Smooth muscle cell of the brain vasculature (primary cell): ENCODE results near the gene COX6B2.

Experiments used
- DNase-seq: peaks from one replicate; pipeline ENCODE4 v3.0.0-alpha.2; 2012; ENCODE audit warnings: low read depth, low spot score

COX6B2 gene

GRCh38 chr19:55383279-55384130, 29.0 kb upstream of the COX6B2 start:
- no peak for DNase-seq

GRCh38 chr19:55382522-55383054, 28.1 kb upstream of the COX6B2 start:
- no peak for DNase-seq

- no peak for DNase-seq
These were observed 27.5 kb upstream of the COX6B2 start for GRCh38 chr19:55382013-55382412.

GRCh38 chr19:55379174-55379573, 24.7 kb upstream of the COX6B2 start:
- no peak for DNase-seq

GRCh38 chr19:55377356-55378131, 23.0 kb upstream of the COX6B2 start:
- DNase-seq: no peak

GRCh38 chr19:55376241-55376933, 21.9 kb upstream of the COX6B2 start, which contains the start of gene TMEM190:
Gene TMEM190 (plus strand): TSS chr19:55376826. CDS start chr19:55376854, 28 bp downstream.
- DNase-seq: no peak

- DNase-seq: no peak
These were observed 19.7 kb upstream of the COX6B2 start for GRCh38 chr19:55373993-55374757.

- DNase-seq: no peak
These were observed 18.9 kb upstream of the COX6B2 start for GRCh38 chr19:55373306-55373992.

GRCh38 chr19:55372316-55373081, 18.0 kb upstream of the COX6B2 start:
- no peak for DNase-seq

GRCh38 chr19:55370305-55370988, 15.9 kb upstream of the COX6B2 start, which contains the start of gene IL11:
Gene IL11 (minus strand): TSS chr19:55370463. CDS start chr19:55370310, 153 bp downstream.
- no peak for DNase-seq

- DNase-seq: no peak
These were observed 15.3 kb upstream of the COX6B2 start for GRCh38 chr19:55369653-55370304.

GRCh38 chr19:55368701-55369563, 14.4 kb upstream of the COX6B2 start:
- no peak for DNase-seq

GRCh38 chr19:55368106-55368505, 13.6 kb upstream of the COX6B2 start:
- no peak for DNase-seq

GRCh38 chr19:55366790-55367189, 12.3 kb upstream of the COX6B2 start:
- no peak for DNase-seq

- DNase-seq: no peak
These were observed 11.4 kb upstream of the COX6B2 start for GRCh38 chr19:55365964-55366363.

GRCh38 chr19:55365245-55365644, 10.7 kb upstream of the COX6B2 start:
- no peak for DNase-seq

- no peak for DNase-seq
These were observed 8.6 kb upstream of the COX6B2 start, which contains the start of gene GARIN5B for GRCh38 chr19:55362990-55363716. Gene GARIN5B (minus strand): TSS chr19:55363260. CDS start chr19:55363066, 194 bp downstream.
